Stimulated activated CD8-positive, alpha-beta memory T cell treated with anti-CD3 and anti-CD28 coated beads, Interleukin-7, amount 100 ng/mL, for 48 hours (primary cell): ENCODE data around the gene IER2.
"Not testable (repeated sequence)": the region's sequence is repeated elsewhere in the genome, so short reads cannot be mapped to it uniquely, and the experiment has no call there.

ENCODE experiments used
- DNase-seq, 2 donors: peaks; one replicate each; pipeline ENCODE4 v3.0.0-alpha.2; 2020; ENCODE audit warnings: low read depth in 1 of 2; ENCODE audit errors: extremely low read depth in 1 of 2

Gene IER2

DNA sequence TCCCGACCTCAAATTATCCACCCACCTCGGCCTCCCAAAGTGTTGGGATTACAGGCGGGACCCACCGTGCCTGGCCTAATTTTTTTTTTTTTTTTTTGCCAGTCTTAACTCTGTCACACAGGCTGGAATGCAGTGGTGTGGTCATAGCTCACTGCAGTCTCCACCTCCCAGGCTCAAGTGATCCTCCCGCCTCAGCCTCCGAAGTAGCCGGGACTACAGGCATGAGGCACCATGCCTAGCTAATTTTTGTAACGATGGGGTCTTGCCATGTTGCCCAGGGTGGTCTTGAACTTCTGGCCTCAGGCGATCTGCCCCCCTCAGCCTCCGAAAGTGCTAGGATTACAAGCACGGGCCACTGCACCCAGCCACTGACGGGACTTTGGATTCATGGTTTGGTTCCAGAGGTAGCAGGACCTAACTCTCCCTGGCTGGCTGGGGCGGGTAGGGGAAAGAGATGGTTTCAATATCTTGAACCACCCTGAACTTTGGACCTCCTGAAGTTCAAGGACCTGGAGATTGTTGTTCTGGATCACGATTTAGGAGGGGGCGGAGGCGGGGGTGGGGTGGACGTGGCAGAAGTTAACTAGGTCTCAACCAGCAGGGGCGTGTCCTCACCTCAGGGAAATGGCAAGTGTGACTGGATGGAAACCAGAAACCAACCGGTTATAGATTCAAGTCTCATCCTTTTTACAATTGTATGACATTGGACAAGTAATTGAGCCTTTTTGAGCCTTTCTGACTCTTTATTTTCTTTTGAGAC lies 40.8 kb downstream of the IER2 start:
- DNase-seq: peak in 1 of 2 donors; percentile 25

GRCh38 chr19:13195678-13196077 lies 45.5 kb downstream of the IER2 start:
- DNase-seq: peak in 1 of 2 donors; percentile 32

DNA sequence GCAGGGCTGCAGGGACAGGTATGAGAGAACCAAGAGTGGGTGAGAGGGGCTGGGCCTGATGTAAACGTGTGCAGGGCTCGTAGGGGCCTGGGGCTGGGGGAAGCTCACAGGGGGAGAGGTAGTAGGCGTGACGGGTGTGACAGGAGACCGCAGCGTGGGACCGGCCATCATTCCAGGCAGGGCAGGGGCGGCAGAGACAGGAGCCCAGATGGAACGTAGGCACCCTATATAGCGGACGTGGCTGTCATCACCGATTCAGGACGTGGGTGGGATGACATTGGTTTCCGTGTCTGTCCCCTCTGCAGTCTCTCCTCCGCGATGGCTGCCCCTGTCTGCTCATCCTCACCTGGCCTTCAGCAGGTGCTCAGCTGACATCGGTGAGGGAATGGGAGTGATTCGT lies 48.4 kb downstream of the IER2 start:
- no peak for DNase-seq

GRCh38 chr19:13202112-13202511 lies 51.9 kb downstream of the IER2 start:
- DNase-seq: not testable (repeated sequence)
